Kidney (tissue), 14 donors: ENCODE data around the gene SPATA24. TPM values are rescaled to one million over a fixed set of nuclear protein-coding genes. Genes with fewer than 3 reads are reported as not detected.
"Not testable (repeated sequence)": the region's sequence is repeated elsewhere in the genome, so short reads cannot be mapped to it uniquely, and the experiment has no call there.

Experiments
- DNase-seq, 5 donors: peaks; one replicate each; pipeline ENCODE4 v3.0.0-alpha.2; 2013 to 2020
- FAIRE-seq: peaks from 2 replicates; lab custom pipeline; 2012; peaks lifted over from hg19 to GRCh38; lab: Jason Lieb, UNC
- H3K27ac ChIP-seq, 2 donors: one replicate each; pipeline ENCODE4 v1.7.0; 2013; ENCODE audit warnings: low read depth in 2 of 2, low read length in 2 of 2, inconsistent platforms in 1 of 2
- H3K27me3 ChIP-seq: one replicate; pipeline ENCODE4 v1.7.1; 2013; ENCODE audit warnings: low read length, inconsistent platforms; ENCODE audit not compliant: control insufficient read depth, insufficient read depth
- H3K36me3 ChIP-seq, 3 donors: one replicate each; pipeline versions ENCODE4 v1.7.0 to v1.7.1; 2013; ENCODE audit warnings: low read length in 3 of 3, control low read depth in 1 of 3, inconsistent platforms in 1 of 3; ENCODE audit not compliant: insufficient read depth in 3 of 3, control insufficient read depth in 2 of 3
- H3K4me1 ChIP-seq, 3 donors: one replicate each; pipeline versions ENCODE4 v1.7.0 to v1.7.1; 2013; ENCODE audit warnings: low read length in 3 of 3, inconsistent platforms in 1 of 3, low read depth in 1 of 3; ENCODE audit not compliant: control insufficient read depth in 2 of 3, insufficient read depth in 2 of 3
- H3K4me3 ChIP-seq, 3 donors: one replicate each; pipeline versions ENCODE4 v1.7.0 to v1.8.1; 2013; ENCODE audit warnings: low read length in 3 of 3, control low read depth in 1 of 3, inconsistent platforms in 1 of 3
- H3K9ac ChIP-seq, 3 donors: one replicate each; pipeline versions ENCODE4 v1.7.0 to v1.7.1; 2013; ENCODE audit warnings: low read length in 3 of 3, control low read depth in 1 of 3, inconsistent platforms in 1 of 3
- H3K9me3 ChIP-seq, 3 donors: one replicate each; pipeline versions ENCODE4 v1.7.0 to v1.7.1; 2013; ENCODE audit warnings: low read length in 3 of 3, control low read depth in 1 of 3, inconsistent platforms in 1 of 3; ENCODE audit not compliant: control insufficient read depth in 2 of 3, insufficient read depth in 1 of 3
- intact Hi-C: fragments of 100-400 bp; cut with DNase I; formaldehyde crosslinking; loops from one replicate; pipeline ENCODE4 v1.11.1; 2022
- polyA plus RNA-seq: library from polyadenylated mRNA; stranded (reverse); fragments of 350-450 nt; fragmentation: Illumina TruSeq; extraction: RNeasy Lipid Tissue Mini Kit (QIAGEN cat#74804); gene quantifications from one replicate; pipeline ENCODE4 v1.2.3, GENCODE V29; 2014; ENCODE audit warnings: low read depth, low replicate concordance; ENCODE audit not compliant: insufficient read depth
- total RNA-seq: library from RNA; stranded (reverse); fragmentation: NEBNext Ultra II Directional; extraction: Animal tissue kit (Norgen Biotek cat#: 25700); gene quantifications from one replicate; pipeline ENCODE4 v1.2.1, GENCODE V29; 2021
- TF ChIP-seq, protein P1 (sequence below): IDR thresholded peaks from 3 replicates; pipeline ENCODE4 v1.5.1; 2012; ENCODE audit warnings: mild to moderate bottlenecking, moderate library complexity, borderline replicate concordance; ENCODE audit not compliant: insufficient read depth; ENCODE audit errors: extremely low read depth
- donor health status: control.
- donor health status: control.
- donor health status: control.
- donor health status: control.
- donor health status: control.
- donor health status: DM: yes; HTN: yes; CAD: no.
- donor health status: Normal renal cell carcinoma (clear cell type).

The SPATA24 gene
- total and polyA plus RNA-seq, 2 donors from 2014 or later, result 6.8 to 21.6 TPM

GRCh38 chr5:139413153-139413552, 9.3 kb upstream of the SPATA24 start:
- DNase-seq (no peak), FAIRE-seq (no peak)
- no peak overlapping the region for H3K9ac ChIP-seq
- no peaks in the 10 kb centered on the region for H3K27me3 ChIP-seq
- H3K36me3 ChIP-seq, result no peaks in the 10 kb centered on the region
- H3K4me1 ChIP-seq, result peaks cover 0 to 38% (median 23%) of the 10 kb centered on the region in 3 donors
- H3K27ac ChIP-seq, result no peak overlapping the region
- TF ChIP-seq, protein P1, sequence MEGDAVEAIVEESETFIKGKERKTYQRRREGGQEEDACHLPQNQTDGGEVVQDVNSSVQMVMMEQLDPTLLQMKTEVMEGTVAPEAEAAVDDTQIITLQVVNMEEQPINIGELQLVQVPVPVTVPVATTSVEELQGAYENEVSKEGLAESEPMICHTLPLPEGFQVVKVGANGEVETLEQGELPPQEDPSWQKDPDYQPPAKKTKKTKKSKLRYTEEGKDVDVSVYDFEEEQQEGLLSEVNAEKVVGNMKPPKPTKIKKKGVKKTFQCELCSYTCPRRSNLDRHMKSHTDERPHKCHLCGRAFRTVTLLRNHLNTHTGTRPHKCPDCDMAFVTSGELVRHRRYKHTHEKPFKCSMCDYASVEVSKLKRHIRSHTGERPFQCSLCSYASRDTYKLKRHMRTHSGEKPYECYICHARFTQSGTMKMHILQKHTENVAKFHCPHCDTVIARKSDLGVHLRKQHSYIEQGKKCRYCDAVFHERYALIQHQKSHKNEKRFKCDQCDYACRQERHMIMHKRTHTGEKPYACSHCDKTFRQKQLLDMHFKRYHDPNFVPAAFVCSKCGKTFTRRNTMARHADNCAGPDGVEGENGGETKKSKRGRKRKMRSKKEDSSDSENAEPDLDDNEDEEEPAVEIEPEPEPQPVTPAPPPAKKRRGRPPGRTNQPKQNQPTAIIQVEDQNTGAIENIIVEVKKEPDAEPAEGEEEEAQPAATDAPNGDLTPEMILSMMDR, result no peak
- intact Hi-C loops, result no loop called here
- H3K9me3 ChIP-seq, result no peaks in the 10 kb centered on the region
- H3K4me3 ChIP-seq, result no peak overlapping the region

DNA sequence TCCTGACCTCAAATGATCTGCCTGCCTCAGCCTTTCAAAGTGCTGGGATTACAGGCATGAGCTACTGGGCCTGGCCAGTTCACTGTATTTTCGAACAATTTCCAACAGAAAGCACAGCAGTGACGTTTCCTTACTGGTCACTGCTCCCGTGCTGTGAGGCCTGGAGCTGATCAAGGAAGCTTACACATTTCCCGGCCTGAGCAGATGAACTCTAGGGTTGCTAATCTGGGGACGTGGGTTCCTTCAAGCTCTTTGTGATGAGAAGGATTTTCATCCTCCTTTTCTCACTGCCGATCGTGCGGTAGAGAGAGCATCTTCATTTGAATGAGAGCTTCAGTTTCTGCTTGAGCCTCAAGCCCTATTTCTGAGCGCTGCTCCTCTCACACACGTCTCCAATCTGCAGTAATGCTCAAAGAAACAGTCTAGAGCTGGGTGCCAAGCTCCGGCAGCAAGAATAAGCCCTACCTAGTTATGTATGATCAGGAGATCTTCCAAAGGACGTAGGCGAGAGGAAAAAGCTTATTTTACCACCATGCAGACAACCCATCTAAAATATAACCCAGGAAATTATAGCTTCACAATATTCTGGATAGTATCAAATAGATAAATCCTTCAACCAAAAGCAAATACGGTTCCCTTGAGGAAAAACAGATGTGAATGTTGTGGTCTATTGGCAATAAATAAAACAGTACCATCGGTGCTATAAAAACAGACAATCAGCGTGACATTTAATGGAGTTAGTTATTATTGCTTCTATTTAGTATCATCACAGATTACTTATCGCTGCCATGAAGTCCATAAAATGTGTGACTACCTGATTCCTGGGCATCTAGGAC, 7.3 kb upstream of the SPATA24 start:
- H3K27me3 ChIP-seq, result no peaks in the 10 kb centered on the region
- H3K4me3 ChIP-seq, result no peak overlapping the region
- H3K36me3 ChIP-seq, result no peaks in the 10 kb centered on the region
- intact Hi-C loops, result no loop called here
- no peak for DNase-seq
- no peak overlapping the region for H3K27ac ChIP-seq
- TF ChIP-seq, protein P1, result no peak
- H3K4me1 ChIP-seq, result peaks cover 0 to 39% (median 16%) of the 10 kb centered on the region in 3 donors
- no peak for FAIRE-seq
- no peaks in the 10 kb centered on the region for H3K9me3 ChIP-seq
- no peak overlapping the region for H3K9ac ChIP-seq

DNA sequence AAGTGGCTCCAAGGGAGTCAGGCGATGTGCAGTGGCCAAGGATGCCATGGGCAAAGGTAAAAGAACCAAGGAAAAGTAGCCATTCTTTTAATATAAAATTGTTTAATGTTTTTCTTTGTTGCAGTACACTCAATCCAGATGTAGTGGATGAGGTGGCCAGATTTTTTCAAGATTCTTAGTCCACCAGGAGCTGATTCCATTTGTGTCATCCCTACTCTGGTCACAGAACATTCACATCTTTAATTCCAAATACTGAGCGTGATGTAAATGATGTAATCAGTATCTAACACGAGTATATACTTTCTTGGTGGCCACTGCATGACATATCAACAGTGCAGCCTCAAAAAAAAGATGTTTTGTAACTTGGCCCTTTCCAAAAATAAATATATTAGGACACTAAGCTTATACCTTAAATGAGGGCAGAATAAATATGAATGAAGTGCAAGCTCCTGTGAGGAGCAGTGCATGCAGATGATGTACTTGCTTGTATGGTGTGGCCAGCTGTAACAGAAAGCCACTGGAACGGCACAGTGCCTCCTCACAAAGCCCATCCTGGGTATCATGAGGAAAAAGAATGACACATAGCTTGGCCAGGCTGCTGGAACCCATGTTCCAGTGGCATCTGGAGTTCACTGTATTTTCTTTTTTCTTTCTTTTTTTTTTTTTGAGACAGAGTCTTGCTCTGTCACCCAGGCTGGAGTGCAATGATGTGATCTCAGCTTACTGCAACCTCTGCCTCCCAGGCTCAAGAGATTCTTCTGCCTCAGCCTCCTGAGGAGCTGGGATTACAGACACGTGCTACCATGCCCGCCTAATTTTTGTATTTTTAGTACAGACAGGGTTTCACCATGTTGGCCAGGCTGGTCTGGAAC, 6.5 kb upstream of the SPATA24 start:
- H3K9ac ChIP-seq, result no peak overlapping the region
- H3K4me1 ChIP-seq, result peaks cover 0 to 30% (median 13%) of the 10 kb centered on the region in 3 donors
- no peak overlapping the region for H3K27ac ChIP-seq
- H3K4me3 ChIP-seq, result no peak overlapping the region
- H3K36me3 ChIP-seq, result no peaks in the 10 kb centered on the region
- no peaks in the 10 kb centered on the region for H3K9me3 ChIP-seq
- intact Hi-C loops, result no loop called here
- no peaks in the 10 kb centered on the region for H3K27me3 ChIP-seq
- TF ChIP-seq, protein P1, result no peak
- FAIRE-seq (no peak), DNase-seq (no peak)

DNA sequence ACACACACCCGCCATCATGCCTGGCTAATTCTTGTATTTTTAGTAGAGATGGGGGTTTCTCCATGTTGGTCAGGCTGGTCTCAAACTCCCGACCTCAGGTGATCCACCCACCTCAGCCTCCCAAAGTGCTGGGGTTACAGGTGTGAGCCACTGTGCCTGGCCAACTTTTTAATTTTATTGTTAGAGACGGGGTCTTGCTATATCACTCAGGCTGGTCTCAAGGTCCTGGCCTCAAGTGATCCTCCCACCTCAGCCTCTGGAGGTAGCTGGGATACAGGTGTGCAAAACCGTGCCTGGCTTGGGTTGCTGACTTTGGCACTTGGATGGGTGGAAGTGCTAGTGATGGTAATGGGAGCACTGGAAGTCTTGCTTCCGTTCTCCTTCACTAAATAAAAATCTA, 5.2 kb upstream of the SPATA24 start:
- H3K4me1 ChIP-seq, result peaks cover 0 to 25% (median 9%) of the 10 kb centered on the region in 3 donors
- H3K27ac ChIP-seq, H3K4me3 ChIP-seq, H3K9me3 ChIP-seq, FAIRE-seq, H3K27me3 ChIP-seq, intact Hi-C loops, H3K36me3 ChIP-seq, H3K9ac ChIP-seq, DNase-seq: not testable (repeated sequence)
